Liver (tissue), 9 donors: ENCODE data around the gene CDC40. TPM values are rescaled to one million over a fixed set of nuclear protein-coding genes. Genes with fewer than 3 reads are reported as not detected.

Source experiments
- DNase-seq: peaks from one replicate; pipeline ENCODE4 v3.0.0-alpha.2; 2017; ENCODE audit warnings: low spot score
- H3K27ac ChIP-seq, 2 donors: one replicate each; pipeline ENCODE4 v1.7.0; 2013; ENCODE audit warnings: inconsistent platforms in 2 of 2, low read length in 2 of 2, control low read depth in 1 of 2, low read depth in 1 of 2, mild to moderate bottlenecking in 1 of 2
- H3K27me3 ChIP-seq, 4 donors: one replicate each; pipeline versions ENCODE4 v1.6.1 to v1.7.0; 2013; ENCODE audit warnings: low read length in 3 of 4, inconsistent platforms in 1 of 4, mild to moderate bottlenecking in 1 of 4, moderate library complexity in 1 of 4; ENCODE audit not compliant: control insufficient read depth in 4 of 4, insufficient read depth in 4 of 4
- H3K36me3 ChIP-seq, 4 donors: one replicate each; pipeline versions ENCODE4 v1.6.1 to v1.7.0; 2013; ENCODE audit warnings: low read length in 3 of 4, mild to moderate bottlenecking in 3 of 4, low read depth in 1 of 4, moderate library complexity in 1 of 4; ENCODE audit not compliant: control insufficient read depth in 4 of 4, insufficient read depth in 3 of 4
- H3K4me1 ChIP-seq, 4 donors: one replicate each; pipeline versions ENCODE4 v1.6.1 to v1.7.0; 2013; ENCODE audit warnings: low read length in 3 of 4, mild to moderate bottlenecking in 3 of 4, moderate library complexity in 1 of 4; ENCODE audit not compliant: control insufficient read depth in 4 of 4, insufficient read depth in 4 of 4
- H3K4me3 ChIP-seq, 3 donors: one replicate each; pipeline versions ENCODE4 v1.6.1 to v1.7.0; 2013; ENCODE audit warnings: low read length in 3 of 3, control low read depth in 1 of 3, low read depth in 1 of 3, mild to moderate bottlenecking in 1 of 3
- H3K9ac ChIP-seq, 2 donors: one replicate each; pipeline ENCODE4 v1.7.0; 2013; ENCODE audit warnings: low read length in 2 of 2, mild to moderate bottlenecking in 2 of 2, moderate library complexity in 2 of 2, control low read depth in 1 of 2, low read depth in 1 of 2
- H3K9me3 ChIP-seq, 4 donors: one replicate each; pipeline versions ENCODE4 v1.6.1 to v1.7.0; 2013; ENCODE audit warnings: low read length in 3 of 4; ENCODE audit not compliant: control insufficient read depth in 4 of 4
- ATF3 ChIP-seq: IDR thresholded peaks from 2 replicates; pipeline ENCODE4 v1.6.1; 2016; ENCODE audit warnings: antibody characterized with exemption
- EGR1 ChIP-seq, 2 donors: IDR thresholded peaks; 2 replicates each; pipeline ENCODE4 v1.6.1; 2016 to 2018; ENCODE audit warnings: antibody characterized with exemption in 2 of 2, low read depth in 2 of 2
- FOXA1 ChIP-seq: IDR thresholded peaks from 2 replicates; pipeline ENCODE4 v1.6.1; 2016; ENCODE audit warnings: antibody characterized with exemption
- FOXA2 ChIP-seq: IDR thresholded peaks from 2 replicates; pipeline ENCODE4 v1.6.1; 2016; ENCODE audit warnings: antibody characterized with exemption
- GABPA ChIP-seq, 2 donors: IDR thresholded peaks in 1 of 2; conservative IDR thresholded peaks in 1 of 2; 2 replicates each; pipeline ENCODE4 v1.6.1; 2016; ENCODE audit warnings: antibody characterized with exemption in 2 of 2, mild to moderate bottlenecking in 1 of 2, moderate library complexity in 1 of 2
- HNF4A ChIP-seq, 2 donors: conservative IDR thresholded peaks; 2 replicates each; pipeline ENCODE4 v1.6.1; 2016; ENCODE audit warnings: antibody characterized with exemption in 2 of 2, mild to moderate bottlenecking in 2 of 2
- HNF4G ChIP-seq: IDR thresholded peaks from 2 replicates; pipeline ENCODE4 v1.6.1; 2016; ENCODE audit warnings: antibody characterized with exemption
- JUND ChIP-seq, 2 donors: IDR thresholded peaks; 2 replicates each; pipeline ENCODE4 v1.6.1; 2016; ENCODE audit warnings: antibody characterized with exemption in 2 of 2
- MAX ChIP-seq: IDR thresholded peaks from 2 replicates; pipeline ENCODE4 v1.6.1; 2016; ENCODE audit warnings: antibody characterized with exemption
- NR2F2 ChIP-seq: IDR thresholded peaks from 2 replicates; pipeline ENCODE4 v1.6.1; 2016; ENCODE audit warnings: antibody characterized with exemption
- RAD21 ChIP-seq, 2 donors: IDR thresholded peaks; 2 replicates each; pipeline ENCODE4 v1.6.1; 2016; ENCODE audit warnings: antibody characterized with exemption in 2 of 2, mild to moderate bottlenecking in 2 of 2
- REST ChIP-seq: IDR thresholded peaks from 2 replicates; pipeline ENCODE4 v1.6.1; 2016; ENCODE audit warnings: antibody characterized with exemption, mild to moderate bottlenecking
- RXRA ChIP-seq, 2 donors: IDR thresholded peaks; 2 replicates each; pipeline ENCODE4 v1.6.1; 2017 to 2018; ENCODE audit warnings: antibody characterized with exemption in 2 of 2, mild to moderate bottlenecking in 1 of 2
- SP1 ChIP-seq: IDR thresholded peaks from 2 replicates; pipeline ENCODE4 v1.6.1; 2018; ENCODE audit warnings: antibody characterized with exemption, mild to moderate bottlenecking
- TAF1 ChIP-seq: conservative IDR thresholded peaks from 2 replicates; pipeline ENCODE4 v1.6.1; 2016; ENCODE audit warnings: antibody characterized with exemption, mild to moderate bottlenecking
- YY1 ChIP-seq: IDR thresholded peaks from 2 replicates; pipeline ENCODE4 v1.6.1; 2016; ENCODE audit warnings: antibody characterized with exemption, mild to moderate bottlenecking
- ZBTB33 ChIP-seq: IDR thresholded peaks from 2 replicates; pipeline ENCODE4 v1.6.1; 2016; ENCODE audit warnings: antibody characterized with exemption
- WGBS: extraction: QIAGEN DNeasy Blood & Tissue Kit; methylation state at CpG from one replicate; pipeline ENCODE4 v1.1.7; 2013; 5-methylcytosine and 5-hydroxymethylcytosine counted together
- polyA plus RNA-seq, 2 donors: library from polyadenylated mRNA; stranded (reverse) in 1 of 2; unstranded in 1 of 2; fragments of 200-250 nt in 1 of 2; fragments of >200 nt in 1 of 2; fragmentation: Nextera tagmentation in 1 of 2; extraction: Ambion mirVana in 1 of 2; gene quantifications; one replicate each; pipeline versions ENCODE4 v1.2.1 to v1.2.3, GENCODE V29; 2013 to 2015
- total RNA-seq, 2 donors: library from RNA; depleted of rRNA; stranded (reverse); fragments of >200 nt; gene quantifications; one replicate each; pipeline ENCODE4 v1.2.3, GENCODE V29; 2014
- donor health status: healthy.
- donor health status: healthy.
- donor health status: healthy.
- donor health status: healthy.
- donor health status: healthy.

Gene CDC40
- total and polyA plus RNA-seq, 4 donors: 6.7 to 19.8 (median 13.3) TPM

- peak overlapping the region; percentile 84 for H3K9ac ChIP-seq
- no peak overlapping the region for H3K27ac ChIP-seq
- H3K4me3 ChIP-seq: peak overlapping the region; percentile 60 to 96 (median 76)
- no peak for DNase-seq
- no peaks in the 10 kb centered on the region for H3K9me3 ChIP-seq
- TF ChIP-seq MAX (no peak), NR2F2 (no peak), ATF3 (no peak), YY1 (no peak)
- H3K4me1 ChIP-seq: peaks cover 3 to 50% (median 39%) of the 10 kb centered on the region in 4 donors
- no peaks in the 10 kb centered on the region for H3K36me3 ChIP-seq
- 62% methylated on average over 6 of the region's 6 CpGs for WGBS
- no peaks in the 10 kb centered on the region for H3K27me3 ChIP-seq
Observed at GRCh38 chr6:110181131-110182030, 1.2 kb downstream of the CDC40 start.

- no peak overlapping the region for H3K9ac ChIP-seq
- no peaks in the 10 kb centered on the region for H3K36me3 ChIP-seq
- 70% methylated on average over 5 of the region's 5 CpGs for WGBS
- H3K9me3 ChIP-seq: no peaks in the 10 kb centered on the region
- no peak for DNase-seq
- H3K27me3 ChIP-seq: no peaks in the 10 kb centered on the region
- no peak overlapping the region for H3K27ac ChIP-seq
- H3K4me3 ChIP-seq: no peak overlapping the region
- TF ChIP-seq HNF4A (conservative IDR thresholded peaks at IDR 0.05) (peak in 1 of 2 donors; percentile 69), FOXA1 (no peak), HNF4G (peak; percentile 15)
- H3K4me1 ChIP-seq: peaks cover 4 to 54% (median 39%) of the 10 kb centered on the region in 4 donors
Observed at GRCh38 chr6:110183292-110183885, 3.2 kb downstream of the CDC40 start.

GRCh38 chr6:110185879-110186278, 5.7 kb downstream of the CDC40 start:
- Histone ChIP-seq H3K9me3 (no peaks in the 10 kb centered on the region), H3K4me3 (no peak overlapping the region), H3K4me1 (peaks cover 3 to 57% (median 35%) of the 10 kb centered on the region in 4 donors), H3K9ac (no peak overlapping the region), H3K27ac (no peak overlapping the region), H3K27me3 (no peaks in the 10 kb centered on the region), H3K36me3 (no peaks in the 10 kb centered on the region)
- 79% methylated on average over 3 of the region's 3 CpGs for WGBS
- DNase-seq: no peak
- TF ChIP-seq ATF3: no peak
- TF ChIP-seq JUND (IDR thresholded peaks at IDR 0.05): no peak
- no peak for TF ChIP-seq ZBTB33
- no peak for TF ChIP-seq SP1
- no peak for TF ChIP-seq HNF4G
- no peak for TF ChIP-seq MAX
- no peak for TF ChIP-seq FOXA1
- no peak for TF ChIP-seq RXRA (IDR thresholded peaks at IDR 0.05)
- no peak for TF ChIP-seq RAD21 (IDR thresholded peaks at IDR 0.05)
- no peak for TF ChIP-seq FOXA2
- TF ChIP-seq REST: no peak
- TF ChIP-seq TAF1: no peak
- TF ChIP-seq GABPA (IDR thresholded peaks at IDR 0.05 in 1 of 2, conservative IDR thresholded peaks at IDR 0.05 in 1 of 2): no peak
- TF ChIP-seq NR2F2: no peak
- TF ChIP-seq YY1: no peak
- no peak for TF ChIP-seq EGR1 (IDR thresholded peaks at IDR 0.05; ENCODE audit: low read depth in 2 of 2)
- TF ChIP-seq HNF4A (conservative IDR thresholded peaks at IDR 0.05): no peak
